VCaP (cell line): ENCODE results near the gene COPE.

Experiments used
- H3K27ac ChIP-seq: fragments of 450-650 bp; 2 replicates; pipeline ENCODE4 v1.5.1; 2017
- TF ChIP-seq, protein P1 (sequence below): fragments of 450-650 bp; conservative IDR thresholded peaks from 2 replicates; pipeline ENCODE4 v1.5.1; 2017; ENCODE audit warnings: mild to moderate bottlenecking, moderate library complexity

Gene COPE

DNA sequence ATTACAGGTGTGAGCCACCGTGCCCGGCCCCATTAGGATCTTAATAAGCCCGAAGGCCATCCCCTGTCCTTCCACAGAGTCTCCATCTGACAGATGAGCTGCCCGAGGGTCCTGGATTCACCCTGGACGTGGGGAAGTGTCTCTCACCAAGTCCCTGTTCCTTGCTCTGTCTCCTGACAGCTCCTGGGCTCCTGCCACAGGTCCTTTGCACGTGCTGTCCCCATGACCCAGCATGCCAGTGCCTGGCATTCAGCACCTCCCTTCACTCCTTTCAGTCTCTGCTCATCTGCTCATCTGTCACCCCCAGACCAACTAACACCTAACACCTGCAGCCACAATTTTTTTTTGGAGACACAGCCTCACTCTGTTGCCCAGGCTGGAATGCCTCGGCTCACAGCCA, 37.7 kb downstream of the COPE start:
- H3K27ac ChIP-seq: no peak overlapping the region
- TF ChIP-seq, protein P1, sequence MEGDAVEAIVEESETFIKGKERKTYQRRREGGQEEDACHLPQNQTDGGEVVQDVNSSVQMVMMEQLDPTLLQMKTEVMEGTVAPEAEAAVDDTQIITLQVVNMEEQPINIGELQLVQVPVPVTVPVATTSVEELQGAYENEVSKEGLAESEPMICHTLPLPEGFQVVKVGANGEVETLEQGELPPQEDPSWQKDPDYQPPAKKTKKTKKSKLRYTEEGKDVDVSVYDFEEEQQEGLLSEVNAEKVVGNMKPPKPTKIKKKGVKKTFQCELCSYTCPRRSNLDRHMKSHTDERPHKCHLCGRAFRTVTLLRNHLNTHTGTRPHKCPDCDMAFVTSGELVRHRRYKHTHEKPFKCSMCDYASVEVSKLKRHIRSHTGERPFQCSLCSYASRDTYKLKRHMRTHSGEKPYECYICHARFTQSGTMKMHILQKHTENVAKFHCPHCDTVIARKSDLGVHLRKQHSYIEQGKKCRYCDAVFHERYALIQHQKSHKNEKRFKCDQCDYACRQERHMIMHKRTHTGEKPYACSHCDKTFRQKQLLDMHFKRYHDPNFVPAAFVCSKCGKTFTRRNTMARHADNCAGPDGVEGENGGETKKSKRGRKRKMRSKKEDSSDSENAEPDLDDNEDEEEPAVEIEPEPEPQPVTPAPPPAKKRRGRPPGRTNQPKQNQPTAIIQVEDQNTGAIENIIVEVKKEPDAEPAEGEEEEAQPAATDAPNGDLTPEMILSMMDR: no peak

DNA sequence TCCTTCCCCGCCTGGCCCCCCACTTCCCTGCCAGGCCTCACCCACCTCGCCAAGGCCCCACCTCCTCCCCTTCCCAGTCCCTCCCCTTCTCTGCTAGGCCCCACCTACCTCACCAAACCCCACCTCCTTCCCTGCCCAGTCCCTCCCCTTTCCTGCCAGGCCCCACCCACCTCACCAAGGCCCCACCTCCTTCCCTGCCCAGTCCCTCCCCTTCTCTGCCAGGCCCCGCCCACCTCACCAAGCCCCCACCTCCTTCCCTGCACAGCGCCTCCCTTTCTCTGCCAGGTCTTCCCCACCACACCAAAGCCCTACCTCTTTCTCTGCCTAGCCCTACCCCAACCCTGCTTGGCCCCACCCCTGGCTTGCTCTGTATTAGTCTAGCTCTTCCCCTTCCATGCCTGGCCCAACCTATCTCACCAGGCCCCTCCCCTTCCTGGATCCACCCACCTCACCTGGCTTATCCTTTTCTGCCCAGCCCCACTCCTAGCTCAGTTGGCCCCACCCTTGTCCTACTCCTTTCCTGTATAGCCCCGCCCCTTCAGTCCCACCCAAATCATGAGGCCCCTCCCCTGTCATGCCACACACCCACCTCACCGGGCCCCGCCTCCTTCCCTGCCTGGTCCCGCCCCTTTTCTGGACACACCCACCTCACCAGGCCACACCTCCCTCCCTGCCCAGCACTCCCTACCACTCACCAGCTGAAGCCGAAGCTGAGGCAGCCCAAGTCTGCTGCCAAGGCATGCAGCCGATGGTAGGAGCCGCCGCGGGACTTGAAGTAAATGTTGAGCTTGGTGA, 39.4 kb downstream of the COPE start:
- no peak overlapping the region for H3K27ac ChIP-seq
- TF ChIP-seq, protein P1: no peak

DNA sequence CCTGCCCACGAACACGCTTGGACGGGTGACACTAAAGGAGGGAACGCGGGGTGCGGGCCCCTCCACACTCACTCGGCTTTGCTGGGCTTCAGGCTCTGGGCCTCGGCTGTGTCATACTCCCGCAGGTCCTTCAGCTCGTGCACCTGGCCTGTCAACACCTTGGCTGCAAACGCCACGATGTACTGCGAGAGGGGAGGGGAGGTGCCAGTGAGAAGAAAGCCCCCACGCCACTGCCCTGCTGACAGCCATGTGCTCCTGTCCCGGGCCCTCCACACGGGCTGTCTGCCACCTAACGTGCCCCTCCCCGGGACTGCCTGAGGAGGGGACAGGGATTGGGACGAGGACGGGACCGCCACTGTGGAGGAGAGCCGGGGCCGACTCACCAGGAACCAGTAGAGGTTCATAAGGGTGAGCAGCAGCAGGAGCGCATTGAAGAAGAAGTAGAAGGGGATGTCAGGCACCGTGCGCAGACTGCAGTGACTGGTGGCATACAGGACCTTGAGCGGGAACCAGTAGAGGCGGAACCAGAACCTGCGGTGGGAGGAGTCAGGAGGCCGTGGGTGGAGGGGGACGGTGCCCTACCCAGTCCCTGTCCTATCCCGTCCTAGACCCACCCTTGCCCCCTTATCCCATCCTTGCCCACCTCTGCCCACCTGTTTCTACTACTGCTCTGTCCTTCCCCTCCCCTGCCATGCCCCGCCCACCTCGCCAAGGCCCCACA, 40.2 kb downstream of the COPE start:
- H3K27ac ChIP-seq: no peak overlapping the region
- TF ChIP-seq, protein P1: no peak

DNA sequence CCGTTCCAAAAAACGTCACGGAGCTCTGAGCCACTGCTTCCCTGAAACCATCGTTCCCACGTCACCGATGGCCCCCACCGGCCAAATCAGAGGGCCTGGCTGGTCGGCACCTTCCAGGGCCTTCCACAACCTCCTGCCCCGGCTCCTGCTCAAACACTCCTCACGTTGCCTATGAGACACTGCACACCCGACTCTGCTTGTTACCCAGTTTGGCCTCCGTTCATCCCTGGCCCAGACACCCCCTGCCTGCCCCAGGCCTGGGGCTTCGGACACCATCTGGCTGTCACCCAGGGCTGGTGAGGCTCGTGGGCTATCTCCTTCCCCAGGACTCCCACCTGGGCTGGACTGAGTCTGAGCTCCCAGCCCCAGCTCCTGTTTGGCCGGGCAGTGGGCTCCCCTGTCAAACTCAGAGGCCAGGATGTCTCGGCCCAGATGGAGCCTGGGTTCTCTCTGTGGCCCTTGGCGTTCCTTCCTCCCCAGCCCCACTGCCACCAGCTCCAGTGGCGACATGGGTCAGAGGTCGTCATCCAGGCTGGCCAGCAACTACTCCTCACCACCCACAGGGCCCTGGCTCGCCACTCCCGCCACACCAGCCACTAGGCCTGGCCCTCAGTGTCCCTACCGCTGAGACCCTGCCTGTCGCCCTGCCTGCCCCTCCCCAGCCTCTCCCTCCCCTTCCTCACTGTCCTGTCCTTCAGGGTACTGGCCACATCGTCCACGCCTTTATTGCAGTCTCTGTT, 41.0 kb downstream of the COPE start:
- TF ChIP-seq, protein P1: no peak
- H3K27ac ChIP-seq: no peak overlapping the region

DNA sequence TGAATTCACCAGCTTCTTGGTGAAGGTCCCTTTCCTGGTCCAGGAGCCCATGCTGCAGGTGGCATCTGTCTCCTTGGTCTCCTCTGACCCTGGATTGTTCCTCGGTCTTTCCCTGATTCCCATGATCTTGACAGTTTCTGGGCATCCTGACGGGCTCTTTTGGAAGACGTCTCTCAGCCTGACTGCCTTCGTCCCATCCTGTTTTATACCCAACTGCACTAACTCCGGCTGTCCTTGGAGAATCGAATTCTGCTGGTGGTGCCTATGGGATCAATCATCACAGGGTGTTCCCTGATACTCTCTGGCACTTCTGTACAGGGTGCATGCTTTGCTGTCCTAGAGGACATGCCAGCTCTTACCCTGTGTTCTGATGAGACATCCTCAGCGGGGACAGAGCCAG, 42.3 kb downstream of the COPE start:
- H3K27ac ChIP-seq: no peak overlapping the region
- TF ChIP-seq, protein P1: no peak

DNA sequence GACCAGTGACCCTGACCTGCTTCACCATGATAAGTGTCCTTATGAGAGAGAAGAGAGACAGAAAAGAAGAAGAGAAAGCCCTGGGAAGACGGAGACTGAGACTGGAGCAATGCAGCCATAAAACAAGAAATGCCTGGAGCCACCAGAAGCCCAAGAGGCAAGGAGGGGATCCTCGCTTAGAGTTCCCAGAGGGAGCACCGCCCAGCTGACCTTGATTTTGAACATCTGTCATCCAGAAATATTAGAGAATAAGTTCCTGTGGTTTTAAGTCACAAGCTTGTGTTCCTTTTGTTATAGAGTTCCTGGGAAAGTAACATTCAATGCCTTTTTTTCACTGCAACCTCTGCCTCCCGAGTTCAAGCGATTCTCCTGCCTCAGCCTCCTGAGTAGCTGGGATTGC, 43.5 kb downstream of the COPE start:
- H3K27ac ChIP-seq: no peak overlapping the region
- TF ChIP-seq, protein P1: no peak

DNA sequence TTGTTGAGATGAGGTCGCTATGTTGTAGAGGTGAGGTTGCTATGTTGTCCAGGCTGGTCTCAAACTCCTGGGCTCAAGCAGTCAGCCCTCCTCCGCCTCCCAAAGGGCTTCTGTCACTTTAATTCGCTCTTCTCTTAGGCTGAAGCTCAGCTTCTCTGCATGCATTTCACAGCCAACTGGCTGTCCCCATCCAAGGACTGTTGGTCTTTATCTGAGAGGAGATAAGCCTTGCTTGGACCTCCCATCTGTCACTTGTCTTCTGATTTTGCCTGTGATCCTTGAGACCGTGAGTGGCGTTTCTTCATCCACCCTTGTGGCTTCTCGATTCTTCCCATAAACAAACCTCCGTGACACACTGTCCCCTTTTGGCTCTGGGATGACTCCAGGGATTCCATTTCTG, 47.6 kb downstream of the COPE start:
- no peak overlapping the region for H3K27ac ChIP-seq
- TF ChIP-seq, protein P1: no peak
